Neutrophil (primary cell): ENCODE measurements around the gene APIP.

ENCODE experiments used
- H3K27ac ChIP-seq: fragments of 200-600 bp; sonication (generic); 2 replicates; pipeline ENCODE4 v1.5.1; 2016; ENCODE audit warnings: mild to moderate bottlenecking, moderate library complexity
- H3K27me3 ChIP-seq: fragments of 200-600 bp; sonication (generic); 2 replicates; pipeline ENCODE4 v1.6.0; 2016; ENCODE audit warnings: mild to moderate bottlenecking
- H3K36me3 ChIP-seq: fragments of 200-600 bp; sonication (generic); 2 replicates; pipeline ENCODE4 v1.5.1; 2017
- H3K4me1 ChIP-seq, 2 experiments: fragments of 200-600 bp in 1 of 2; sonication (generic) in 1 of 2; 1 replicate in 1 of 2; 2 replicates in 1 of 2; pipeline versions ENCODE4 v1.5.1 to v1.6.1; 2013 to 2016; ENCODE audit warnings: low read depth in 1 of 2, low read length in 1 of 2, mild to moderate bottlenecking in 1 of 2, moderate library complexity in 1 of 2; ENCODE audit not compliant: control insufficient read depth in 1 of 2, insufficient read depth in 1 of 2
- H3K4me3 ChIP-seq, 2 experiments: fragments of 200-600 bp in 1 of 2; sonication (generic) in 1 of 2; 1 replicate in 1 of 2; 2 replicates in 1 of 2; pipeline ENCODE4 v1.5.1; 2013 to 2016; ENCODE audit warnings: low read depth in 1 of 2, low read length in 1 of 2, mild to moderate bottlenecking in 1 of 2, moderate library complexity in 1 of 2
- H3K9me3 ChIP-seq: fragments of 200-600 bp; sonication (generic); 2 replicates; pipeline ENCODE4 v1.5.1; 2016
- TF ChIP-seq, protein P1 (sequence below): fragments of 200-600 bp; sonication (generic); IDR thresholded peaks from 2 replicates; pipeline ENCODE4 v1.5.1; 2016; ENCODE audit warnings: antibody characterized with exemption

Gene APIP

GRCh38 chr11:34865261-34865660, 50.9 kb downstream of the APIP start:
- Histone ChIP-seq H3K4me3 (no peak overlapping the region), H3K9me3 (no peaks in the 10 kb centered on the region), H3K27ac (no peak overlapping the region), H3K27me3 (no peaks in the 10 kb centered on the region), H3K4me1 (peaks cover 26 to 27% of the 10 kb centered on the region in 2 experiments), H3K36me3 (no peaks in the 10 kb centered on the region)
- TF ChIP-seq, protein P1, sequence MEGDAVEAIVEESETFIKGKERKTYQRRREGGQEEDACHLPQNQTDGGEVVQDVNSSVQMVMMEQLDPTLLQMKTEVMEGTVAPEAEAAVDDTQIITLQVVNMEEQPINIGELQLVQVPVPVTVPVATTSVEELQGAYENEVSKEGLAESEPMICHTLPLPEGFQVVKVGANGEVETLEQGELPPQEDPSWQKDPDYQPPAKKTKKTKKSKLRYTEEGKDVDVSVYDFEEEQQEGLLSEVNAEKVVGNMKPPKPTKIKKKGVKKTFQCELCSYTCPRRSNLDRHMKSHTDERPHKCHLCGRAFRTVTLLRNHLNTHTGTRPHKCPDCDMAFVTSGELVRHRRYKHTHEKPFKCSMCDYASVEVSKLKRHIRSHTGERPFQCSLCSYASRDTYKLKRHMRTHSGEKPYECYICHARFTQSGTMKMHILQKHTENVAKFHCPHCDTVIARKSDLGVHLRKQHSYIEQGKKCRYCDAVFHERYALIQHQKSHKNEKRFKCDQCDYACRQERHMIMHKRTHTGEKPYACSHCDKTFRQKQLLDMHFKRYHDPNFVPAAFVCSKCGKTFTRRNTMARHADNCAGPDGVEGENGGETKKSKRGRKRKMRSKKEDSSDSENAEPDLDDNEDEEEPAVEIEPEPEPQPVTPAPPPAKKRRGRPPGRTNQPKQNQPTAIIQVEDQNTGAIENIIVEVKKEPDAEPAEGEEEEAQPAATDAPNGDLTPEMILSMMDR = no peak

- Histone ChIP-seq H3K4me3 (no peak overlapping the region), H3K27me3 (no peaks in the 10 kb centered on the region), H3K36me3 (no peaks in the 10 kb centered on the region), H3K27ac (no peak overlapping the region), H3K9me3 (no peaks in the 10 kb centered on the region), H3K4me1 (peaks cover 26 to 27% of the 10 kb centered on the region in 2 experiments)
- TF ChIP-seq, protein P1 = no peak
Observed at GRCh38 chr11:34864424-34864823, 51.8 kb downstream of the APIP start.

- Histone ChIP-seq H3K36me3 (no peaks in the 10 kb centered on the region), H3K27ac (no peak overlapping the region), H3K9me3 (no peaks in the 10 kb centered on the region), H3K27me3 (no peaks in the 10 kb centered on the region), H3K4me1 (peaks cover 26 to 27% of the 10 kb centered on the region in 2 experiments), H3K4me3 (no peak overlapping the region)
- TF ChIP-seq, protein P1 = no peak
Observed at GRCh38 chr11:34863048-34863447, 53.1 kb downstream of the APIP start.

GRCh38 chr11:34860518-34860917, 55.7 kb downstream of the APIP start:
- H3K27me3 ChIP-seq = no peaks in the 10 kb centered on the region
- no peaks in the 10 kb centered on the region for H3K9me3 ChIP-seq
- no peak overlapping the region for H3K4me3 ChIP-seq
- H3K36me3 ChIP-seq = no peaks in the 10 kb centered on the region
- peaks cover 17 to 20% of the 10 kb centered on the region in 2 experiments for H3K4me1 ChIP-seq
- H3K27ac ChIP-seq = no peak overlapping the region
- TF ChIP-seq, protein P1 = no peak

GRCh38 chr11:34860034-34860433, 56.1 kb downstream of the APIP start:
- peaks cover 13 to 15% of the 10 kb centered on the region in 2 experiments for H3K4me1 ChIP-seq
- no peak overlapping the region for H3K27ac ChIP-seq
- no peaks in the 10 kb centered on the region for H3K27me3 ChIP-seq
- TF ChIP-seq, protein P1 = no peak
- no peak overlapping the region for H3K4me3 ChIP-seq
- no peaks in the 10 kb centered on the region for H3K9me3 ChIP-seq
- H3K36me3 ChIP-seq = no peaks in the 10 kb centered on the region

DNA sequence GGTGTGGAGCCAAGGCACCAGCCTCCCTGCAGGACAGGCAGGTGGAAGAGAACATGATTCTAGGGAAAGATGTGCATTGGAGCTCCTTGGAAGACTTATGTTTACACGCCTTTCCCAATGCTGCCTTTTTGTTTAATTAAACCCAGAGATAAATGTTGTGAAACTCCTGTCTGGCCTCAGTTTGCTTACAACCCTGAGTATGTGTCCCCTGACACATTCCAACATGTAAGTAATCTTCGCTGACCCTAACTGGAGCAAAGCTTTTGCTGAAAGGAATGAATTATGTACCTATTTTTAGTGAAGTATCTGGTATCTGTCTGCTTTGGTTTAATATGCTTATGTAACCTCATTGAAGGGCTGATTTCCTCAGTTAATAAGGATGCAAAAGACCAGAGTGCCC, 56.7 kb downstream of the APIP start:
- H3K36me3 ChIP-seq = no peaks in the 10 kb centered on the region
- no peaks in the 10 kb centered on the region for H3K27me3 ChIP-seq
- no peak overlapping the region for H3K4me3 ChIP-seq
- H3K9me3 ChIP-seq = no peaks in the 10 kb centered on the region
- H3K27ac ChIP-seq = no peak overlapping the region
- TF ChIP-seq, protein P1 = no peak
- H3K4me1 ChIP-seq = peaks cover 7 to 10% of the 10 kb centered on the region in 2 experiments
